NCI-H1048 (cell line): Measurements from ENCODE around the gene SNX3.
"Not testable (repeated sequence)": the region's sequence is repeated elsewhere in the genome, so short reads cannot be mapped to it uniquely, and the experiment has no call there.

ENCODE experiments used
- DNase-seq: peaks from one replicate; lab custom pipeline; 2025; lab: John Stamatoyannopoulos, UW

SNX3 gene

GRCh38 chr6:108260126-108260808, 573 bp downstream of the SNX3 start:
- DNase-seq = no peak

GRCh38 chr6:108254433-108255410, 6.1 kb downstream of the SNX3 start:
- no peak for DNase-seq

- no peak for DNase-seq
Observed at GRCh38 chr6:108253241-108253640, 7.6 kb downstream of the SNX3 start.

GRCh38 chr6:108252055-108252454, 8.8 kb downstream of the SNX3 start:
- no peak for DNase-seq

DNA sequence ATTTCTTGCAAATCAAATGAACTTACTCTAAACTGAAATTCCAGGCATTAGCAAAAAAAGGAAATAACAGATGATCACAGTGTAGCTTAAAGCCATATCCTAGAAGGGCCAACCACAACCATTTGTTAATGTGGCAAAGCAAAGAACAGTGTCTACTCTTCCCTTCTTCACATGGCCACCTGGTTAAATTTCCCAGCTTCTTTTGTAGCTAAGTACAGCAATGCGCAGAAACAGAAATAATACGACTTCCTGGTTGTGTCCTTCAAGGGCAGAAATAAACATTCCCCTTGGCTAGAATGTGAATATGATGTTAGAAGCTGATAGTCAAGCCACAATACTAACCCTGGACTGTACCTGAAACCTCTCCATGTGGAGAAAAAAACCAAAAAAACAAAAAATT, 9.6 kb downstream of the SNX3 start:
- no peak for DNase-seq

- DNase-seq = no peak
Observed at GRCh38 chr6:108250240-108250866, 10.5 kb downstream of the SNX3 start.

DNA sequence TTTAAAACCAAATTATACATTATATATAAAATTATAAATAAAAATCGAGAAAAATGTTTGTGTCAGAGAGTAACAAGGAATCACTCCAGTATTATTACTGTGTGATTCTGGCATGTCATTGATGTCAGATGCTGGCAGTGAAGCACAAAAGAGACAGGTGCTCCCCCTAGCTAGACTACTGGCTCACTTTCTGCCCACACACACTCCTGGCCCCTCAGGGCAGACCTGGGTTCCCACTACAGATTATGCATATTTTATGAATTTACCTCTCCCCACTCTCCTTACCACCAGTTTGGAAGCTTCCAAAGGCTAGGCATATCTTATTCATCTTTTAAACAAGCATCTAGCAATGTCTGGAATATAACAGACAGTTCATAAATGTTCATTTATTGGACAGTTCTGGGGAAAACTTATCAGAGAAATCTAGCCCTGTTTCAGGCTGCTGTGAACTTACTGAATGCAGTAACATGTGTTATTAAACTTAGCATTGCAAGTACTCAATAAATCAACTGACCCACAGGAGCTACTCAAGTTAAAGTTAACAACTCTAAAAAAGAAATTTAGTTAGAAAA, 12.8 kb downstream of the SNX3 start:
- no peak for DNase-seq

DNA sequence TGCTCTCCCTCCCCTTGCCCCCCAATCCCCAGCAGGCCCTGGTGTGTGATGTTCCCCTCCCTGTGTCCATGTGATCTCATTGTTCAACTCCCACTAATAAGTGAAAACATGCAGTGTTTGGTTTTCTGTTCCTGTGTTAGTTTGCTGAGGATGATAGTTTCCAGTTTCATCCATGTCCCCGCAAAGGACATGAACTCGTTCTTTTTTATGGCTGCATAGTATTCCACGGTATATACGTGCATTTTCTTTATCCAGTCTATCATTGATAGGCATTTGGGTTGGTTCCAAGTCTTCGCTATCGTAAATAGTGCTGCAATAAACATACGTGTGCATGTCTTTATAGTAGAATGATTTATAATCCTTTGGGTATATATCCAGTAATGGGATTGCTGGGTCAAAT, 15.7 kb downstream of the SNX3 start:
- not testable (repeated sequence) for DNase-seq

DNA sequence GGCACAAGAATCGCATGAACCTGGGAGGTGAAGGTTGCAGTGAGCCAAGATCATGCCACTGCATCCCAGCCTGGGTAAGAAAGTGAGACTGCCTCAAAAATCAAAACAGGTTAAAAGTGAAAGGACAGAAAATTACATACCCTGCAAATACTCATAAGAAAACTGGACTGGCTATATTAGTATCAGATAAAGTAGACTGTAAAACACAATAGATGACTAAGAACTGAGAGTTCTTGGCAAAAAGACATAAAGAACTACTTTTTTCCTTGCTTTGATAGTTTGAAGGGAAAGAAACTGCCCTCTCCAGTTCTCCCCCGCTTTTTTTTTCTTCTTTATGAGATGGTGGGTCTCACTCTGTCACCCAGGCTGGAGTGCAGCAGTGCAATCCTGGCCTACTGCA, 17.0 kb downstream of the SNX3 start:
- DNase-seq = no peak

DNA sequence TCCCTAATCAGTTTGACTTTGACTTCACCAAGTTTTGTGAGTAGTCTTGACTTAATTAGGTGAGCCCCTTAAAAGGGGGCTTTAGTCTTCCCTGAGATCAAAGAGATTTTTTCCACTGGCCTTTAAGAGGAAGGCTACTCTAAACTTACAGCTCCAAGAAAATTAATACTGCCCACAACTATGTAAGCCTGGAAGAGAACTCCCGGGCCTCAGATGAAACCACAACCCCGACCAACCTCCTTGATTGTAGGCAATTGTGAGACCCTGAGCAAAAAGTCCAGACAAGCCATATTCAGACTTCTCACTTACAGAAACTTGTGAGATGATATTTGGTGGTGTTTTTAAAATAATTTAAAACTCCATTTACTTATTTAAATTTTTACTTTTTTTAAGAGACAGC, 18.1 kb downstream of the SNX3 start:
- DNase-seq = no peak

DNA sequence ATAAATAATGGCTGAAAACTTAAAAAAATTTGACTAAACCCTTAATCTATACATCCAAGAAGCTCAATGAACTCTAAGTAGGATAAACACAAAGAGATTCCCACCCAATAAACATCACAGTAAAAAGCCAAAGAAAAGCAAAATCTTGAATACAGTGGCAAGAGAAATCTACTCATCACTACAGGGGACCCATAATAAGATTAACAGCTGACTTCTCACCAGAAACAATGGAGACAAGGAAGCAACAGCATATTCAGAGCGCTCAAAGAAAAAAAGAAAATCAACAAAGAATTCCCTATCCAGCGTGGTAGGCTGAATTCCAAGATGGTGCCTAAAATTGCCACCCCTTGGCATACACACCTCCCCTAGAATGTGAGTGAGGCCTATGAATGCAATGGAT, 18.6 kb downstream of the SNX3 start:
- DNase-seq = no peak

GRCh38 chr6:108238322-108238721, 22.5 kb downstream of the SNX3 start:
- DNase-seq = no peak

DNA sequence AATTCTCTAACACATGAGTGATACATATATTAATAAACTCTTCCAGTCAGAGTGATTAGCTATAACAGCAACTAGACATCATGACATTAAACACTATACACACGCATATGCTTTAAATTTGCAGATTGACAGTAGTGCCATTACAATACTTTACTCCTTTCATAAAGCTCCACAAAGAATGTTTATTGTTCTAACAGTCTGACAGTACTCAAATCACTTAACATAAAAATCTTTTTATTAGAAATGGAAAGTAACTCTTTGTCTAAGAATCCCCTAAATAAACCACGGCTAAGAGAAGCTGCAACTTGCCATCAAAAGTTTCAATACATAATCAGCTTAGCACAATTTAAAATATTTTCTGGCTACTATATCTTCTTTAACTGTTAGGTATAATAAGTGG, 24.0 kb downstream of the SNX3 start:
- DNase-seq = no peak

DNA sequence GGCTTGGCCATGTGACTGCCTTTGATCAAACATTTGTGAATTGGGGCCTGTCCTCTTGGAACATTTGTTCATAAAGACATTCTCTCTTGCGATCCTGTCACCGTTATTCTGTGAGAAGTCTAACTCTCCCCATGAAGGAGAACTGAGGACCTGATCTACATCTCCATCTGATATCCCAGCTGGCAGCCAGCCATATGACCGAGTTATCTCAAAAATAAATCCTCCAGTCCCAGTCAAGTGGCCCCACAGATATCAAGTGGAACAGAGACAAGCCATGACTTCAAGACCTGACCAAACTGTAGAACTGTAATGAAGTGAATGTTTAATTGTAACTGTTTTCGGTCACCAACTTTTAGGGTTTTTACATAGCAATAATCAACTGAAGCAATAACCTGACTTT, 25.7 kb downstream of the SNX3 start:
- no peak for DNase-seq

- DNase-seq = no peak
Observed at GRCh38 chr6:108228416-108228815, 32.4 kb downstream of the SNX3 start.

GRCh38 chr6:108227290-108227689, 33.5 kb downstream of the SNX3 start:
- no peak for DNase-seq

GRCh38 chr6:108222504-108222903, 38.3 kb downstream of the SNX3 start:
- no peak for DNase-seq

- no peak for DNase-seq
Observed at GRCh38 chr6:108222064-108222463, 38.8 kb downstream of the SNX3 start.

GRCh38 chr6:108211671-108212070, 49.2 kb downstream of the SNX3 start:
- no peak for DNase-seq

DNA sequence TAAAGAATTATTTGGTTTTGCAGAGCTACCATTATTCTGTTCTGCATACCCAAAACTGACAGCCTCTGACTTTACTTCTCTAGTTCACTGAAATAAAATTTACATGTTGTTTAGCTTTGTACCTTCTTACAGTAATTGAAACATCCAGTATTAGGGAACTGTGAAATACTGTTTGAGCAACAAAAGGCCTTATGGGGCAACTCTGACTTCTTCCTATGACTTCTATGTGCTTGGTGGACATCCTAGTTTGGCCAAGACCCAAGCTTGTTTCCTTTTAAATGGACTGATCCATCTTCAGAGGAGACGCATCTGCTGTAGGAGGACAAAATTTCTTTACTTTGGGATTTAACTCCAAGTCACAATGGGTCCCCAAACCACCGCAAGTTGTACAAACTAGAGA, 50.3 kb downstream of the SNX3 start:
- DNase-seq = no peak

DNA sequence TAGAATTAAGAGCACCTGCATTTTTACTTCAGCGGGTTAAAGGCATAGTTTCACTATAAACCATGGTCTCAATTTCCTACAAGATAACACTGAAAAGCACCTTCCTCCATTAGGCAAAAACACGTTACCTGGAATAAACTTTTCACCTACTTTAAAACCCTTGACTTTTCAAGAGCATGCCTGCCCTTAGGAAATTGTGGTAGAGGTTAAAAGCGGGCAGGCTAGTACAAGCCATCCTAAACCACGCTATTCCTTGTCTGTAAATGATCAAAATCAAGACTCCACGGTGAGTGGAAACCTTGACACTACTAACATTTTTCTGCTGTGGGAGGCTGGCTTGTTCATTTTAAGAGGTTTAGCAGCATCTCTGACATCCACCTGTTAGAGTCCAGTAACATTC, 51.1 kb downstream of the SNX3 start:
- no peak for DNase-seq

DNA sequence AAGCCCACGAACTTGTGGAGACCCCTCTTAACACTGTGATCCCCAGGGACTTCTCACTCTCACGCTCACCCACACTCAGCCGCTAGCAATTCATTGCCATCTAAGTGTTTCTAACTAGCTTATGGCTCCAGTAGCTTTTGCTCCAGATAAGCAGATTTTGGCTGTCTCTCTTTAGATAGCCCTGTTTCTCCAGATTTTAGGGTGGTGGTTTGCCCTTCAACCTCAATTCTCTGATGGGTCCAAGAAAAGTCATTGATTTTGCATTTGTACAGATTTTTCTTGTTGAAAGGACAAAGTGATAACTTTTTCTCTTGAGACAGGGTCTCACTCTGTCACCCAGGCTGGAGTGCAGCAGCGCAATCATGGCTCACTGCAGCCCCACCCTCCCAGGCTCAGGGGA, 53.8 kb downstream of the SNX3 start:
- DNase-seq = no peak
